Measurements from ENCODE around the gene SCAPER. TPM values are rescaled to one million over a fixed set of nuclear protein-coding genes. Genes with fewer than 3 reads are reported as not detected.

Gene SCAPER
- total RNA-seq, 1 experiment from 2014 or later = 10.3 TPM

- ATAC-seq (no peak), DNase-seq (ENCODE audit: low spot score) (no peak)
- no peaks in the 10 kb centered on the region for H3K27me3 Mint-ChIP-seq (ENCODE audit: low read depth)
- POLR2A ChIA-PET = no interaction called here
- TF ChIP-seq FOXJ3 (CRISPR knock-in tag; IDR thresholded peaks at IDR 0.05; ENCODE audit: borderline replicate concordance) (no peak), ZNF317 (CRISPR knock-in tag; IDR thresholded peaks at IDR 0.05; ENCODE audit: borderline replicate concordance, low read depth) (peak; percentile 87)
- CTCF ChIA-PET = no interaction called here
- no peak overlapping the region for H3K4me3 Mint-ChIP-seq
- no peak overlapping the region for H3K27ac Mint-ChIP-seq
- no peaks in the 10 kb centered on the region for H3K4me1 Mint-ChIP-seq
- H3K9me3 Mint-ChIP-seq = peaks cover 24% of the 10 kb centered on the region
- H3K36me3 Mint-ChIP-seq = peaks cover 11% of the 10 kb centered on the region
These were observed 128.2 kb downstream of the SCAPER start for GRCh38 chr15:76776969-76777368.

- DNase-seq (ENCODE audit: low spot score) (no peak), ATAC-seq (no peak)
- no peak for TF ChIP-seq SMAD4 (CRISPR knock-in tag; IDR thresholded peaks at IDR 0.05)
- no peak for TF ChIP-seq STAT6 (CRISPR knock-in tag; conservative IDR thresholded peaks at IDR 0.05; ENCODE audit: low read depth)
- no peak for TF ChIP-seq KAT7 (CRISPR knock-in tag; IDR thresholded peaks at IDR 0.05; ENCODE audit: borderline replicate concordance)
- TF ChIP-seq RORB (CRISPR knock-in tag; IDR thresholded peaks at IDR 0.05) = no peak
- TF ChIP-seq ATF2 (CRISPR knock-in tag; IDR thresholded peaks at IDR 0.05; ENCODE audit: borderline replicate concordance, low read depth) = no peak
- TF ChIP-seq ERG (CRISPR knock-in tag; IDR thresholded peaks at IDR 0.05) = no peak
- no peak for TF ChIP-seq CTCF (IDR thresholded peaks at IDR 0.05)
- no peak for TF ChIP-seq ZNF396 (CRISPR knock-in tag; IDR thresholded peaks at IDR 0.05; ENCODE audit: borderline replicate concordance)
- TF ChIP-seq ZNF425 (CRISPR knock-in tag; conservative IDR thresholded peaks at IDR 0.05) = no peak
- no peak for TF ChIP-seq ZNF232 (CRISPR knock-in tag; IDR thresholded peaks at IDR 0.05)
- POLR2A ChIA-PET = no interaction called here
- Mint-ChIP-seq H3K9me3 (peaks cover 24% of the 10 kb centered on the region), H3K27me3 (ENCODE audit: low read depth) (no peaks in the 10 kb centered on the region), H3K36me3 (peaks cover 11% of the 10 kb centered on the region), H3K4me3 (no peak overlapping the region), H3K4me1 (no peaks in the 10 kb centered on the region), H3K27ac (no peak overlapping the region)
- CTCF ChIA-PET = no interaction called here
These were observed 128.7 kb downstream of the SCAPER start for GRCh38 chr15:76776480-76776879.

- Mint-ChIP-seq H3K27me3 (ENCODE audit: low read depth) (no peaks in the 10 kb centered on the region), H3K4me3 (no peak overlapping the region), H3K36me3 (peaks cover 14% of the 10 kb centered on the region), H3K9me3 (peaks cover 21% of the 10 kb centered on the region), H3K4me1 (no peaks in the 10 kb centered on the region), H3K27ac (no peak overlapping the region)
- ATAC-seq = no peak
- ChIA-PET POLR2A (no interaction called here), CTCF (no interaction called here)
- DNase-seq (ENCODE audit: low spot score) = no peak
- TF ChIP-seq E2F4 (CRISPR knock-in tag; IDR thresholded peaks at IDR 0.05; ENCODE audit: borderline replicate concordance, low read depth) = no peak
- no peak for TF ChIP-seq ELF4 (CRISPR knock-in tag; IDR thresholded peaks at IDR 0.05; ENCODE audit: low read depth)
- TF ChIP-seq MYBL2 (CRISPR knock-in tag; IDR thresholded peaks at IDR 0.05) = no peak
- TF ChIP-seq MAX (CRISPR knock-in tag; IDR thresholded peaks at IDR 0.05) = no peak
- no peak for TF ChIP-seq ZNF423 (CRISPR knock-in tag; IDR thresholded peaks at IDR 0.05)
- TF ChIP-seq SMAD4 (CRISPR knock-in tag; IDR thresholded peaks at IDR 0.05) = no peak
- no peak for TF ChIP-seq ATF3 (CRISPR knock-in tag; conservative IDR thresholded peaks at IDR 0.05)
- TF ChIP-seq FOXK1 (CRISPR knock-in tag; IDR thresholded peaks at IDR 0.05) = no peak
- no peak for TF ChIP-seq ZNF263 (CRISPR knock-in tag; IDR thresholded peaks at IDR 0.05; ENCODE audit: low read depth)
- no peak for TF ChIP-seq ZNF671 (CRISPR knock-in tag; IDR thresholded peaks at IDR 0.05)
- TF ChIP-seq GABPB1 (CRISPR knock-in tag; IDR thresholded peaks at IDR 0.05) = no peak
These were observed 131.9 kb downstream of the SCAPER start for GRCh38 chr15:76773234-76773633.

Measured in WTC11 (cell line).